H1 (cell line): ENCODE results near the gene ZC3H11A. TPM values are rescaled to one million over a fixed set of nuclear protein-coding genes. Genes with fewer than 3 reads are reported as not detected.

Experiments
- CTCF ChIA-PET: fragments of 300-600 bp; sonication (Branson Sonifier 250); formaldehyde crosslinking; loops from one replicate; lab custom pipeline; 2021; ENCODE audit not compliant: partially characterized antibody; lab: Charles Lee
- POLR2A ChIA-PET: fragments of 300-600 bp; sonication (Branson Sonifier 250); formaldehyde crosslinking; loops from one replicate; lab custom pipeline; 2021; ENCODE audit warnings: inconsistent platforms; ENCODE audit not compliant: partially characterized antibody; lab: Charles Lee
- DNase-seq, 2 experiments: peaks; one replicate each; pipeline versions ENCODE4 v3.0.0 to v3.0.0-alpha.2; 2010 to 2022; ENCODE audit warnings: low spot score in 2 of 2, low read depth in 1 of 2, mixed read lengths in 1 of 2
- FAIRE-seq: peaks from 2 replicates; lab custom pipeline; 2011; peaks lifted over from hg19 to GRCh38; lab: Jason Lieb, UNC
- H2AFZ ChIP-seq: 2 replicates; pipeline ENCODE4 v1.8.1; 2012; ENCODE audit warnings: low read length, inconsistent platforms
- H2AK5ac ChIP-seq: 2 replicates; pipeline ENCODE4 v1.6.1; 2013; ENCODE audit warnings: low read depth, low read length
- H2BK120ac ChIP-seq: replicated peaks from 2 replicates; pipeline ENCODE3; 2013; ENCODE audit warnings: low read depth, low read length, inconsistent platforms
- H2BK12ac ChIP-seq: 2 replicates; pipeline ENCODE4 v1.6.1; 2013; ENCODE audit warnings: low read depth, low read length
- H2BK15ac ChIP-seq: 2 replicates; pipeline ENCODE4 v1.6.1; 2013; ENCODE audit warnings: low read length
- H2BK20ac ChIP-seq: 2 replicates; pipeline ENCODE4 v1.6.1; 2013; ENCODE audit warnings: low read length
- H2BK5ac ChIP-seq: 2 replicates; pipeline ENCODE4 v1.6.1; 2013; ENCODE audit warnings: low read depth, low read length
- H3K14ac ChIP-seq: 2 replicates; pipeline ENCODE4 v1.6.1; 2013; ENCODE audit warnings: inconsistent platforms; ENCODE audit not compliant: insufficient read length
- H3K18ac ChIP-seq: 2 replicates; pipeline ENCODE4 v1.6.1; 2013; ENCODE audit warnings: low read length; ENCODE audit errors: extremely low read depth
- H3K23ac ChIP-seq: 2 replicates; pipeline ENCODE4 v1.6.1; 2013; ENCODE audit warnings: inconsistent platforms; ENCODE audit not compliant: insufficient read length
- H3K23me2 ChIP-seq: 2 replicates; pipeline ENCODE4 v1.6.1; 2013; ENCODE audit warnings: low read depth, low read length
- H3K27ac ChIP-seq: 2 replicates; pipeline ENCODE4 v1.6.1; 2011; ENCODE audit warnings: low read depth, low read length, inconsistent platforms
- H3K27me3 ChIP-seq, 4 experiments: replicated peaks in 1 of 4; 1 replicate in 1 of 4; 2 replicates in 3 of 4; pipeline versions ENCODE4 v1.6.1 to v1.8.1; 2011 to 2013; ENCODE audit warnings: low read length in 3 of 4, mild to moderate bottlenecking in 3 of 4, inconsistent platforms in 2 of 4, mixed read lengths in 2 of 4, moderate library complexity in 1 of 4; ENCODE audit not compliant: control insufficient read depth in 3 of 4, insufficient read depth in 3 of 4; ENCODE audit errors: extremely low read depth in 1 of 4
- H3K36me3 ChIP-seq, 4 experiments: 2 replicates each; pipeline versions ENCODE4 v1.6.1 to v1.8.1; 2011 to 2013; ENCODE audit warnings: mild to moderate bottlenecking in 4 of 4, low read length in 3 of 4, moderate library complexity in 2 of 4, control low read depth in 1 of 4, inconsistent platforms in 1 of 4; ENCODE audit not compliant: insufficient read depth in 4 of 4, control insufficient read depth in 2 of 4
- H3K4ac ChIP-seq: replicated peaks from 2 replicates; pipeline ENCODE3; 2013; ENCODE audit warnings: low read length, low read depth, mixed read lengths, inconsistent platforms; ENCODE audit not compliant: insufficient read length
- H3K4me1 ChIP-seq, 4 experiments: replicated peaks in 1 of 4; 1 replicate in 1 of 4; 2 replicates in 3 of 4; pipeline versions ENCODE4 v1.6.1 to v1.8.1; 2011 to 2013; ENCODE audit warnings: low read length in 3 of 4, inconsistent platforms in 2 of 4, mixed read lengths in 1 of 4; ENCODE audit not compliant: insufficient read depth in 4 of 4, control insufficient read depth in 3 of 4
- H3K4me2 ChIP-seq, 2 experiments: 2 replicates each; pipeline versions ENCODE4 v1.6.1 to v1.8.1; 2011 to 2013; ENCODE audit warnings: low read depth in 2 of 2, low read length in 2 of 2, control low read depth in 1 of 2, inconsistent platforms in 1 of 2, mild to moderate bottlenecking in 1 of 2; ENCODE audit not compliant: insufficient read depth in 1 of 2
- H3K4me3 ChIP-seq, 4 experiments: fragments of 200-600, 300-600 bp in 1 of 4; sonication (generic), shearing (Covaris generic), sonication (Bioruptor Twin) in 1 of 4; 2 replicates each; pipeline versions ENCODE4 v1.5.1 to v1.8.1; 2011 to 2016; ENCODE audit warnings: low read length in 4 of 4, low read depth in 3 of 4, control low read depth in 2 of 4, inconsistent platforms in 2 of 4, mild to moderate bottlenecking in 2 of 4, mixed read lengths in 1 of 4, moderate library complexity in 1 of 4; ENCODE audit not compliant: insufficient read depth in 2 of 4; ENCODE audit errors: extremely low read depth in 1 of 4
- H3K56ac ChIP-seq: replicated peaks from 2 replicates; pipeline ENCODE3; 2013; ENCODE audit warnings: low read depth, mild to moderate bottlenecking, mixed read lengths, low read length, inconsistent platforms; ENCODE audit not compliant: insufficient read length
- H3K79me1 ChIP-seq: 2 replicates; pipeline ENCODE4 v1.6.1; 2013; ENCODE audit warnings: low read depth, low read length, control low read depth
- H3K79me2 ChIP-seq, 2 experiments: 2 replicates each; pipeline versions ENCODE4 v1.6.1 to v1.8.1; 2012 to 2013; ENCODE audit warnings: low read length in 2 of 2, mild to moderate bottlenecking in 2 of 2, inconsistent platforms in 1 of 2; ENCODE audit not compliant: insufficient read depth in 2 of 2, control insufficient read depth in 1 of 2
- H3K9ac ChIP-seq, 4 experiments: replicated peaks in 1 of 4; 1 replicate in 1 of 4; 2 replicates in 3 of 4; pipeline versions ENCODE4 v1.6.1 to v1.8.1; 2011 to 2013; ENCODE audit warnings: low read depth in 3 of 4, low read length in 3 of 4, control low read depth in 2 of 4, mild to moderate bottlenecking in 2 of 4, moderate library complexity in 2 of 4, inconsistent platforms in 1 of 4; ENCODE audit errors: extremely low read depth in 1 of 4
- H3K9me3 ChIP-seq, 2 experiments: 2 replicates each; pipeline versions ENCODE4 v1.6.1 to v1.8.1; 2012 to 2013; ENCODE audit warnings: mild to moderate bottlenecking in 2 of 2, moderate library complexity in 2 of 2, control low read depth in 1 of 2, inconsistent platforms in 1 of 2, low read depth in 1 of 2, low read length in 1 of 2, mixed read lengths in 1 of 2; ENCODE audit not compliant: insufficient read depth in 2 of 2
- H4K20me1 ChIP-seq, 2 experiments: replicated peaks in 1 of 2; 2 replicates each; pipeline versions ENCODE3 to v1.8.1; 2011 to 2013; ENCODE audit warnings: inconsistent platforms in 2 of 2, low read length in 2 of 2, mild to moderate bottlenecking in 1 of 2; ENCODE audit not compliant: insufficient read depth in 2 of 2, control insufficient read depth in 1 of 2
- H4K5ac ChIP-seq: 2 replicates; pipeline ENCODE4 v1.6.1; 2013; ENCODE audit warnings: low read length, low read depth, mixed read lengths, inconsistent platforms; ENCODE audit not compliant: insufficient read length
- H4K8ac ChIP-seq: 2 replicates; pipeline ENCODE4 v1.8.0; 2013; ENCODE audit warnings: mild to moderate bottlenecking, moderate library complexity, low read length, inconsistent platforms; ENCODE audit not compliant: insufficient read depth; ENCODE audit errors: extremely low read depth
- H4K91ac ChIP-seq: replicated peaks from 2 replicates; pipeline ENCODE3; 2013; ENCODE audit warnings: low read length, mixed read lengths, inconsistent platforms; ENCODE audit not compliant: insufficient read length
- CHD1 ChIP-seq: IDR thresholded peaks from 2 replicates; pipeline ENCODE4 v1.6.1; 2012; ENCODE audit warnings: low read depth, low read length, improper control_type of control experiment
- MAFK ChIP-seq: IDR thresholded peaks from 2 replicates; pipeline ENCODE4 v1.6.1; 2012; ENCODE audit warnings: low read depth, mild to moderate bottlenecking, improper control_type of control experiment, low read length
- NRF1 ChIP-seq: IDR thresholded peaks from 2 replicates; pipeline ENCODE4 v1.6.1; 2011; ENCODE audit warnings: mild to moderate bottlenecking, low read depth, low read length, improper control_type of control experiment
- TAF1 ChIP-seq: IDR thresholded peaks from 2 replicates; pipeline ENCODE4 v1.6.1; 2011; ENCODE audit warnings: mild to moderate bottlenecking, low read depth, low read length
- YY1 ChIP-seq: IDR thresholded peaks from 2 replicates; pipeline ENCODE4 v1.6.1; 2011; ENCODE audit warnings: low read depth, mild to moderate bottlenecking, low read length
- WGBS, 2 experiments: shearing (Covaris generic) in 1 of 2; methylation state at CpG; one replicate each; pipeline versions ENCODE4 v1.1.6 to v1.1.7; 2013 to 2015; ENCODE audit warnings: low lambda C conversion rate in 2 of 2, mixed read lengths in 2 of 2, inconsistent platforms in 1 of 2, low coverage in 1 of 2, missing lambda C conversion rate in 1 of 2; ENCODE audit not compliant: insufficient replicate concordance in 2 of 2, insufficient coverage in 1 of 2, insufficient read length in 1 of 2; ENCODE audit errors: extremely low coverage in 1 of 2, missing lambda C conversion rate in 1 of 2; 5-methylcytosine and 5-hydroxymethylcytosine counted together
- polyA plus RNA-seq, 7 experiments: library from polyadenylated mRNA; depleted of rRNA in 3 of 7; stranded (reverse) in 5 of 7; unstranded in 2 of 7; fragments of >200 nt in 5 of 7; fragments of 200-250 nt in 2 of 7; gene quantifications; 1 replicate in 5 of 7; 2 replicates in 1 of 7; 4 replicates in 1 of 7; pipeline versions ENCODE4 v1.2.1 to v1.2.3, GENCODE V29; 2011 to 2013; ENCODE audit warnings: missing spikeins in 2 of 7, mixed read lengths in 2 of 7
- total RNA-seq: library from RNA; stranded (reverse); fragmentation: NEBNext Ultra II Directional; extraction: Animal tissue kit (Norgen Biotek cat#: 25700); gene quantifications from 2 replicates; pipeline ENCODE4 v1.2.1, GENCODE V29; 2021

The ZC3H11A gene
- total and polyA plus RNA-seq, 2 of the 8 experiments (the other 6 are each of a cell fraction or from before 2014, with no cell fraction given): 37.2 to 105 TPM

DNA sequence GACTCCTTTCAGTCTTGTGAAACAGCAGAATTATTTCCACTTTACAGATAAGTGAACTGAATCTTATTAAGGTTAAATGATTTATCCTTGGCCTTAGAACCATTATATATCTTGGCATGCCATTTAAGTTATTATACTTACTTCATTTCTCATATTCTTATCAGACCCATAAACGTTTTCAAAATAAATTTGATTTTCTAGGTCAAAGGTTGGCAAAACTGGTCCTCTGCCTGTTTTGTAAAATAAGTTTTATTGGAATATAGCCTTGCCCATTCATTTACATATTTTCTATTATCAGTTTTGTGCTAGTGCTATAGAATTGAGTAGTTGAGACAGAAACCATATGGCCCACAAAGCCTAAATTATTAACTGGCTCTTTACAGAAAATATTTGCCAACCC, 33.1 kb downstream of the ZC3H11A start:
- Histone ChIP-seq H2BK15ac (no peak overlapping the region), H3K18ac (no peak overlapping the region), H3K4me3 (no peak overlapping the region), H2AK5ac (no peak overlapping the region), H3K4me1 (no peaks in the 10 kb centered on the region), H3K27ac (no peak overlapping the region), H3K4me2 (no peak overlapping the region), H3K79me2 (peaks cover 0 to 11% of the 10 kb centered on the region in 2 experiments; a peak in 2 of 4 replicates), H3K9ac (no peak overlapping the region), H3K27me3 (no peaks in the 10 kb centered on the region), H2BK12ac (no peak overlapping the region), H3K14ac (no peak overlapping the region), H3K79me1 (peaks cover 2% of the 10 kb centered on the region; the same call in 1 of the 2 replicates), H3K4ac (no peak overlapping the region), H2BK120ac (no peak overlapping the region), H4K20me1 (no peaks in the 10 kb centered on the region), H2BK5ac (no peak overlapping the region), H3K9me3 (no peaks in the 10 kb centered on the region), H2BK20ac (no peak overlapping the region), H4K91ac (no peak overlapping the region), H3K56ac (no peak overlapping the region), H3K36me3 (peaks cover 5 to 58% (median 40%) of the 10 kb centered on the region in 4 experiments), H4K5ac (no peak overlapping the region), H3K23ac (no peak overlapping the region), H4K8ac (no peak overlapping the region), H2AFZ (no peak overlapping the region), H3K23me2 (no peaks in the 10 kb centered on the region)
- FAIRE-seq: no peak
- ChIA-PET CTCF (no interaction called here), POLR2A (no interaction called here)
- WGBS, 2 experiments: 85% methylated on average over 1 of the region's 1 CpG; no CpG with 5 or more reads in 1 of the 2 experiments
- TF ChIP-seq NRF1 (no peak), TAF1 (no peak), MAFK (no peak), CHD1 (no peak), YY1 (no peak)
- no peak for DNase-seq
